Measurements from ENCODE around the gene DLG1.
"Not testable (repeated sequence)": the region's sequence is repeated elsewhere in the genome, so short reads cannot be mapped to it uniquely, and the experiment has no call there.

DLG1 gene

GRCh38 chr3:197289726-197290125, 8.7 kb downstream of the DLG1 start:
- no peak for DNase-seq (ENCODE audit: low read depth)

GRCh38 chr3:197286678-197287077, 11.7 kb downstream of the DLG1 start:
- no peak for DNase-seq (ENCODE audit: low read depth)

- DNase-seq (ENCODE audit: low read depth), result no peak
Observed at GRCh38 chr3:197285557-197285956, 12.9 kb downstream of the DLG1 start.

GRCh38 chr3:197283045-197283444, 15.4 kb downstream of the DLG1 start:
- no peak for DNase-seq (ENCODE audit: low read depth)

GRCh38 chr3:197281849-197282248, 16.6 kb downstream of the DLG1 start:
- no peak for DNase-seq (ENCODE audit: low read depth)

- DNase-seq (ENCODE audit: low read depth), result no peak
Observed at GRCh38 chr3:197280156-197280555, 18.3 kb downstream of the DLG1 start.

- no peak for DNase-seq (ENCODE audit: low read depth)
Observed at GRCh38 chr3:197278933-197279332, 19.5 kb downstream of the DLG1 start.

- not testable (repeated sequence) for DNase-seq (ENCODE audit: low read depth)
Observed at GRCh38 chr3:197276808-197277207, 21.6 kb downstream of the DLG1 start.

GRCh38 chr3:197270558-197271317, 27.7 kb downstream of the DLG1 start:
- DNase-seq (ENCODE audit: low read depth), result no peak

- no peak for DNase-seq (ENCODE audit: low read depth)
Observed at GRCh38 chr3:197269024-197269423, 29.4 kb downstream of the DLG1 start.

- DNase-seq (ENCODE audit: low read depth), result no peak
Observed at GRCh38 chr3:197268294-197268693, 30.1 kb downstream of the DLG1 start.

- DNase-seq (ENCODE audit: low read depth), result no peak
Observed at GRCh38 chr3:197266331-197266730, 32.1 kb downstream of the DLG1 start.

- no peak for DNase-seq (ENCODE audit: low read depth)
Observed at GRCh38 chr3:197262709-197263108, 35.7 kb downstream of the DLG1 start.

- no peak for DNase-seq (ENCODE audit: low read depth)
Observed at GRCh38 chr3:197261164-197261509, 37.3 kb downstream of the DLG1 start.

GRCh38 chr3:197260491-197261163, 37.8 kb downstream of the DLG1 start:
- no peak for DNase-seq (ENCODE audit: low read depth)

- DNase-seq (ENCODE audit: low read depth), result no peak
Observed at GRCh38 chr3:197259096-197259495, 39.3 kb downstream of the DLG1 start.

GRCh38 chr3:197258168-197258755, 40.1 kb downstream of the DLG1 start:
- DNase-seq (ENCODE audit: low read depth), result no peak

- no peak for DNase-seq (ENCODE audit: low read depth)
Observed at GRCh38 chr3:197257711-197258110, 40.7 kb downstream of the DLG1 start.

- DNase-seq (ENCODE audit: low read depth), result no peak
Observed at GRCh38 chr3:197256836-197257444, 41.5 kb downstream of the DLG1 start.

- no peak for DNase-seq (ENCODE audit: low read depth)
Observed at GRCh38 chr3:197256104-197256503, 42.3 kb downstream of the DLG1 start.

- no peak for DNase-seq (ENCODE audit: low read depth)
Observed at GRCh38 chr3:197253238-197253947, 45.0 kb downstream of the DLG1 start.

- no peak for DNase-seq (ENCODE audit: low read depth)
Observed at GRCh38 chr3:197249542-197249941, 48.9 kb downstream of the DLG1 start.

All from T-helper 22 cell (primary cell).